ENCODE data around the gene POT1.

POT1 gene

DNA sequence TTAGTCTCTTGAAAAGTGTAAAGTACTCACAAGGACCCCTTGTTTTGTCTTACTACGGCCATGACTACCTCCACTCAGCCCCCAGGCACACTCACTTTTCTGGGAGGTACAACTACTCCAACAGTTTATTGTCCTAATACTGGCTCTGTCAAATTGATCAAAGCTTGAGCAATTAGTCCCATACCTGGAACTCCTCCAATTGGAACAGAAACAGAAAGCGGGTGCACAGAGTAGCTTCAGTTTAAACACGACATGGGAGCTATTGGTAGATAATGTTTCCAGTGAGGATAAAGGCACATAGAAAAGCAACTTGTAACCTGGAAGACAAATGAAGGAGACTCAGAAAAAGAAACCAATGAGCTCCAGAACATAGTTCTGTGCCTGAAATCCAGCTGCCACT is 156.3 kb downstream of the POT1 start:
- no peak for DNase-seq (ENCODE audit: low read depth)
- no peak overlapping the region for H3K4me3 ChIP-seq (ENCODE audit: low read length)
- TF ChIP-seq CTCF (IDR thresholded peaks at IDR 0.05; ENCODE audit: insufficient read depth, low read depth, low read length, missing control alignments) = no peak
